RWPE1 (cell line): Measurements from ENCODE around the gene DYNLL1.
"Not testable (repeated sequence)": the region's sequence is repeated elsewhere in the genome, so short reads cannot be mapped to it uniquely, and the experiment has no call there.

Source experiments
- CTCF ChIA-PET: fragments of 350-600 bp; sonication (Branson Sonifier 250); formaldehyde crosslinking; extraction: SDS; loops from one replicate; lab custom pipeline; 2021; lab: Yijun Ruan, JAX
- POLR2A ChIA-PET: fragments of 400-600 bp; formaldehyde crosslinking; extraction: SDS; loops from one replicate; lab custom pipeline; 2020; ENCODE audit warnings: antibody characterized with exemption; ENCODE audit not compliant: low non-redundant PET; lab: Yijun Ruan, JAX
- DNase-seq: peaks from one replicate; pipeline ENCODE4 v3.0.0; 2012; ENCODE audit warnings: low spot score
- H3K27ac ChIP-seq: fragments of 450-650 bp; 2 replicates; pipeline ENCODE4 v1.5.1; 2017
- CTCF ChIP-seq: fragments of 450-650 bp; conservative IDR thresholded peaks from 2 replicates; pipeline ENCODE4 v1.5.1; 2017; ENCODE audit warnings: low read depth, mild to moderate bottlenecking

Gene DYNLL1

DNA sequence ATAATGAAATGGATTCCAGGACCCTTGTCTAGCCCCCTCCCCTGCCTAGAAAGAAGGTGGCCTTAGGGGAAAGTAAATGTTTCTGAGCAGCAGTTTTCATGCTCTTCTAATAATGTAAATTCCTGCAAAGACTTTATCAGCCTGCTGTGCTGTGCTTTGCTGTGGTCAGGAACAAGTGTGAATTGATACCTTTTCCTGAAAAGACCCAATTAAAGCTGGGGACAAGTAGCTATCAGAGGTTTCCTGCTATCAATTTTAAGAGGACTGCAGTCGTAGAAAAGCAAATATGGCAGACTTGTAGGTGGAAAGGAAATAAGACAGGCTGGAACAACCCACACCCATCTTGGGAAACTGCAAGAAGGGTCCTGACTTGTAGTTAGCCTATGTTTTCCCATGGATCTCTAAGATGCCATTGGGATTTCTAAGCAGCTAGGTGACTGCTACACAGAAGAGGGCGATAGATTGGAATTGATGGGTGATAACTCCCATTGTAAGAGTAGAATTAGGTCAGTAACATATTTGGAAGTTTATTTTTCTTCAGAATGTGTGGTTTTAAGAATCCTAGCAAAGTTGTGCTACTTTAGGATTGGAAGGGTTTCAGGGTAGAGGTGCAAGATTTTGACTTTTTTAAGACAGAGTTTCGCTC lies 3.1 kb downstream of the DYNLL1 start:
- peak overlapping the region; percentile 69 for H3K27ac ChIP-seq
- POLR2A ChIA-PET: interaction anchor here (0.6 kb wide), 1 partner anchor 9 kb away, joined by 4 read pairs; no protein-coding TSS in a partner anchor

GRCh38 chr12:120500581-120500980 lies 4.7 kb downstream of the DYNLL1 start:
- peak overlapping the region; percentile 69 for H3K27ac ChIP-seq
- TF ChIP-seq CTCF: no peak
- no peak for DNase-seq
- ChIA-PET POLR2A (interaction anchor here (0.7 kb wide), 1 partner anchor 11 kb away, joined by 5 read pairs; no protein-coding TSS in a partner anchor), CTCF (interaction anchor here (0.6 kb wide), 1 partner anchor 664 kb away, joined by 3 read pairs; no protein-coding TSS in a partner anchor)

More for the DNA sequence above, 3.1 kb downstream of the DYNLL1 start:
- TF ChIP-seq CTCF: no peak
- CTCF ChIA-PET: interaction anchor here (0.5 to 0.6 kb wide), 2 partner anchors 42 to 51 kb away, joined by 3 read pairs; no protein-coding TSS in a partner anchor
- DNase-seq: no peak

GRCh38 chr12:120504587-120504986 lies 8.7 kb downstream of the DYNLL1 start:
- no peak for DNase-seq
- H3K27ac ChIP-seq: no peak overlapping the region
- POLR2A ChIA-PET: no interaction called here
- no peak for TF ChIP-seq CTCF
- CTCF ChIA-PET: no interaction called here

GRCh38 chr12:120508537-120508936 lies 12.6 kb downstream of the DYNLL1 start:
- POLR2A ChIA-PET: interaction anchor here (0.6 kb wide), 1 partner anchor 9 kb away, joined by 4 read pairs; no protein-coding TSS in a partner anchor
- no peak overlapping the region for H3K27ac ChIP-seq
- CTCF ChIA-PET: interaction anchor here (1.5 kb wide), 1 partner anchor 39 kb away, joined by 3 read pairs; the partner anchor contains the start of gene SRSF9
- no peak for DNase-seq
- TF ChIP-seq CTCF: no peak

DNA sequence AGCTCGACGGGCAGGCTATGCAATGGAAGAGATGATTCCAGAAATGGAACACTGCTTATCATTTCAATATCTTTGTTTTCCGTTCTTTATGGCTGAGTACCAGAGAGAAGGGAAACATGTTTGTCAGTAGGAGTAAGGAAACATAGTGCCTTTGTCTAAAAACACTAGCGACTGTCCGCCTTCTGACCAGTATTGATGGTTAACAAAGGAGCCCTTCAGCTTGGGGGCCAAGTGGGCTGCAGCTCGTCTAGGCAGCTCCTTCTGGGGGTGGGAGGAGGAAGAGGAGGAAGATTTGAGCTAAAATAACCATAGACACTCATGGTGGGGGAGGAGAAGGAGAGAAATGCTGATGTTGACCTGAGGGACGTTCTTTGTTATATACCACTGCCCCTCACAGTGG lies 18.1 kb downstream of the DYNLL1 start:
- no peak overlapping the region for H3K27ac ChIP-seq
- ChIA-PET POLR2A (no interaction called here), CTCF (no interaction called here)
- no peak for DNase-seq
- TF ChIP-seq CTCF: no peak

GRCh38 chr12:120515496-120515895 lies 19.6 kb downstream of the DYNLL1 start:
- no peak overlapping the region for H3K27ac ChIP-seq
- TF ChIP-seq CTCF: no peak
- DNase-seq: no peak
- ChIA-PET CTCF (interaction anchor here (0.6 kb wide), 1 partner anchor 185 kb away, joined by 3 read pairs; no protein-coding TSS in a partner anchor), POLR2A (no interaction called here)

DNA sequence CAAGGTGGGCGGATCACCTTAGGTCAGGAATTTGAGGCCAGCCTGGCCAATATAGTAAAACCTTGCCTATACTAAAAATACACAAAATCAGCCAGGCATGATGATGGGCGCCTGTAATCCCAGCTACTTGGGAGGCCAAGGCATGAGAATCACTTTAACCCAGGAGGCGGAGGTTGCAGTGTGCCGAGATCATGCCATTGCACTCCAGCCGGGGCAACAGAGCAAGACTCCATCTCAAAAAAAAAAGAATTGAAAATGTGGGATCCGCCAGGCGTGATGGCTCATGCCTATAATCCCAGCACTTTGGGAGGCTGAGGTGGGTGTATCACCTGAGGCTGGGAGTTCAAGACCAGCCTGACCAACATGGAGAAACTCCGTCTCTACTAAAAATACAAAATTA lies 23.4 kb downstream of the DYNLL1 start:
- H3K27ac ChIP-seq, POLR2A ChIA-PET, DNase-seq: not testable (repeated sequence)
- CTCF ChIA-PET: interaction anchor here (0.6 kb wide), 1 partner anchor 173 kb away, joined by 6 read pairs; no protein-coding TSS in a partner anchor
